ENCODE measurements around the gene CNGB1.

GRCh38 chr16:57870753-57871454 is 100.0 kb downstream of the CNGB1 start:
- no peak for TF ChIP-seq ZNF423 (CRISPR knock-in tag; IDR thresholded peaks at IDR 0.05)
- no peak for TF ChIP-seq CTCF (IDR thresholded peaks at IDR 0.05)
- no peak for TF ChIP-seq IRF1 (CRISPR knock-in tag; IDR thresholded peaks at IDR 0.05)
- no peak for TF ChIP-seq E2F4 (CRISPR knock-in tag; IDR thresholded peaks at IDR 0.05; ENCODE audit: borderline replicate concordance, low read depth)
- TF ChIP-seq CBFB (CRISPR knock-in tag; IDR thresholded peaks at IDR 0.05; ENCODE audit: low read depth): no peak
- no peak for TF ChIP-seq PRDM15 (CRISPR knock-in tag; IDR thresholded peaks at IDR 0.05)
- TF ChIP-seq FOXP4 (CRISPR knock-in tag; IDR thresholded peaks at IDR 0.05): no peak
- TF ChIP-seq MLX (CRISPR knock-in tag; IDR thresholded peaks at IDR 0.05): no peak
- TF ChIP-seq CREB1 (CRISPR knock-in tag; IDR thresholded peaks at IDR 0.05): no peak
- no peak for TF ChIP-seq OVOL2 (CRISPR knock-in tag; IDR thresholded peaks at IDR 0.05; ENCODE audit: borderline replicate concordance)
- TF ChIP-seq TCF7 (CRISPR knock-in tag; IDR thresholded peaks at IDR 0.05; ENCODE audit: low read depth): no peak
- TF ChIP-seq ZNF425 (CRISPR knock-in tag; conservative IDR thresholded peaks at IDR 0.05): no peak
- no peak for TF ChIP-seq MXD4 (CRISPR knock-in tag; IDR thresholded peaks at IDR 0.05; ENCODE audit: borderline replicate concordance)

Data from WTC11 (cell line).